NCI-H524 (cell line): ENCODE measurements around the gene SDHA.

Source experiments
- DNase-seq, 2 experiments: peaks; one replicate each; lab custom pipeline; 2025; lab: John Stamatoyannopoulos, UW

Gene SDHA

GRCh38 chr5:217494-218456 lies at the start of gene SDHA, which contains the start of gene CCDC127:
Gene SDHA, plus strand, starts transcription at chr5:218320. Its CDS starts 36 bp downstream, at chr5:218356.
Gene CCDC127, minus strand, starts transcription at chr5:218153. Its CDS starts 1,304 bp downstream, at chr5:216849.
- peak; percentile 95 to 96 for DNase-seq

GRCh38 chr5:169071-169727 lies 48.9 kb upstream of the SDHA start:
- DNase-seq: no peak

- DNase-seq: no peak
Observed at GRCh38 chr5:169728-170094, 48.4 kb upstream of the SDHA start.

GRCh38 chr5:170971-171800 lies 46.9 kb upstream of the SDHA start:
- DNase-seq: no peak

GRCh38 chr5:171801-172331 lies 46.3 kb upstream of the SDHA start:
- DNase-seq: no peak

- no peak for DNase-seq
Observed at GRCh38 chr5:172421-172820, 45.7 kb upstream of the SDHA start.

- DNase-seq: no peak
Observed at GRCh38 chr5:172841-173251, 45.3 kb upstream of the SDHA start.

- DNase-seq: no peak
Observed at GRCh38 chr5:173392-174290, 44.5 kb upstream of the SDHA start.

- DNase-seq: no peak
Observed at GRCh38 chr5:174291-174600, 43.9 kb upstream of the SDHA start.

- DNase-seq: no peak
Observed at GRCh38 chr5:174876-175465, 43.1 kb upstream of the SDHA start.

- DNase-seq: no peak
Observed at GRCh38 chr5:176296-176823, 41.8 kb upstream of the SDHA start.

GRCh38 chr5:178110-178509 lies 40.0 kb upstream of the SDHA start:
- DNase-seq: no peak

GRCh38 chr5:179401-179800 lies 38.7 kb upstream of the SDHA start:
- no peak for DNase-seq

GRCh38 chr5:180286-180918 lies 37.7 kb upstream of the SDHA start:
- no peak for DNase-seq

GRCh38 chr5:181160-181559 lies 37.0 kb upstream of the SDHA start:
- DNase-seq: no peak

GRCh38 chr5:181566-181965 lies 36.6 kb upstream of the SDHA start:
- no peak for DNase-seq

GRCh38 chr5:182126-182525 lies 36.0 kb upstream of the SDHA start:
- no peak for DNase-seq

GRCh38 chr5:184471-184870 lies 33.6 kb upstream of the SDHA start:
- DNase-seq: no peak

GRCh38 chr5:185095-186070 lies 32.7 kb upstream of the SDHA start:
- no peak for DNase-seq
